ENCODE data around the gene SNORC. TPM values are rescaled to one million over a fixed set of nuclear protein-coding genes. Genes with fewer than 3 reads are reported as not detected.

The SNORC gene
- total RNA-seq, 2 experiments from 2014 or later: 2.1 to 2.4 TPM

DNA sequence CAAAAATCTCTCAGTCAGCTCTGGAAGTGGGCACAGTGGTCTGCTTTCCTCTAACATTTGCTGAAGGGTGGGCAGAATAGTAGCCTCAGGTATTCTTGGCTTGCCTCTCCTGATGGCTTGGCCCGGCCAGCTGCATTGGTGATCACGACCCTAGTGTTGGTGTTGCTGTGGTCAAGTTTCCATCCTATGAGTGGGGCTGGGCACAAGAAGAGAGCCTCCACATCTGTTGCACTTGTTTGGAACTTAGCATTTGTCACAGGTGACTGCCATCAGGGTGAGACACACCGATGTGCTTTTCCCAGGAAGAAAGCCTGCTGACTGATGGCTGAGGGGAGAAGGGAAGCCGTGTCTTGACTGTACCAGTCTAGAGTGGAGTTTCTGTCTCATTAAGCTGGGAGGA lies 33.1 kb upstream of the SNORC start:
- H3K4me1 Mint-ChIP-seq (ENCODE audit: low read depth): peaks cover 31% of the 10 kb centered on the region
- H3K36me3 Mint-ChIP-seq (ENCODE audit: low read depth): peaks cover 38% of the 10 kb centered on the region
- ChIA-PET POLR2A (no interaction called here), CTCF (interaction anchor here (0.9 to 2.8 kb wide), 4 partner anchors 10 to 34 kb away, joined by 3 to 12 read pairs (median 4); no protein-coding TSS in a partner anchor)
- no peak for ATAC-seq
- no peak overlapping the region for H3K4me3 Mint-ChIP-seq
- no peaks in the 10 kb centered on the region for H3K9me3 Mint-ChIP-seq
- no peaks in the 10 kb centered on the region for H3K27me3 Mint-ChIP-seq
- DNase-seq: no peak
- intact Hi-C loops (cut with micrococcal nuclease): no loop called here
- H3K27ac Mint-ChIP-seq: peak overlapping the region; percentile 79
- TF ChIP-seq, protein P1, sequence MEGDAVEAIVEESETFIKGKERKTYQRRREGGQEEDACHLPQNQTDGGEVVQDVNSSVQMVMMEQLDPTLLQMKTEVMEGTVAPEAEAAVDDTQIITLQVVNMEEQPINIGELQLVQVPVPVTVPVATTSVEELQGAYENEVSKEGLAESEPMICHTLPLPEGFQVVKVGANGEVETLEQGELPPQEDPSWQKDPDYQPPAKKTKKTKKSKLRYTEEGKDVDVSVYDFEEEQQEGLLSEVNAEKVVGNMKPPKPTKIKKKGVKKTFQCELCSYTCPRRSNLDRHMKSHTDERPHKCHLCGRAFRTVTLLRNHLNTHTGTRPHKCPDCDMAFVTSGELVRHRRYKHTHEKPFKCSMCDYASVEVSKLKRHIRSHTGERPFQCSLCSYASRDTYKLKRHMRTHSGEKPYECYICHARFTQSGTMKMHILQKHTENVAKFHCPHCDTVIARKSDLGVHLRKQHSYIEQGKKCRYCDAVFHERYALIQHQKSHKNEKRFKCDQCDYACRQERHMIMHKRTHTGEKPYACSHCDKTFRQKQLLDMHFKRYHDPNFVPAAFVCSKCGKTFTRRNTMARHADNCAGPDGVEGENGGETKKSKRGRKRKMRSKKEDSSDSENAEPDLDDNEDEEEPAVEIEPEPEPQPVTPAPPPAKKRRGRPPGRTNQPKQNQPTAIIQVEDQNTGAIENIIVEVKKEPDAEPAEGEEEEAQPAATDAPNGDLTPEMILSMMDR (IDR thresholded peaks at IDR 0.05): no peak

DNA sequence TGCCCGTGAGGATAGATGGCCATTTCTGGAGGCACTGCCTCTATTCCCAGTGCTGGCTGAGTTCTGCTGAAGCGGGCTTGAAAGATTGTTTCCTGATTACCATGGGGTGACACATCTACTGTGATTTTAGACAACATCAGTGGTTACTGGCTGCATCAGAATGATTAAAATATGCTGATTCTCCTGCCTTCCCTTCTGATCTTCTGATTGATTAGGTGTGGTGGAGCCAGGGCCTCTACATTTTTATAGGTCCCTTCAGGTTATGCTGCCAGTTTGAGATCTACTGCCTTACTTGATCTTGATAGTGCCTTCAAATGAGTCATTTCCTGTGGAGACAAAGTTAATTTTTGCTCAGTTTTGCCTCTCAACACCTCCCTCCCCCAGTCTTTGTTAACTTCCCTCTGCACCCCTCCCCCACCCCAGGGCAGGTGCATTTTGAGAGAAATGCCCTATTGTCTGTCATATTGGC lies 31.6 kb upstream of the SNORC start:
- Mint-ChIP-seq H3K36me3 (ENCODE audit: low read depth) (peaks cover 34% of the 10 kb centered on the region), H3K27me3 (no peaks in the 10 kb centered on the region), H3K4me1 (ENCODE audit: low read depth) (peaks cover 31% of the 10 kb centered on the region), H3K27ac (peak overlapping the region; percentile 83), H3K9me3 (no peaks in the 10 kb centered on the region), H3K4me3 (no peak overlapping the region)
- DNase-seq (peak; percentile 82), ATAC-seq (peak; percentile 96)
- intact Hi-C loops (cut with micrococcal nuclease): no loop called here
- CTCF ChIA-PET: interaction anchor here (0.6 to 2.8 kb wide), 3 partner anchors 14 to 423 kb away, joined by 3 to 12 read pairs (median 6); no protein-coding TSS in a partner anchor
- POLR2A ChIA-PET: no interaction called here
- TF ChIP-seq, protein P1 (IDR thresholded peaks at IDR 0.05): no peak

DNA sequence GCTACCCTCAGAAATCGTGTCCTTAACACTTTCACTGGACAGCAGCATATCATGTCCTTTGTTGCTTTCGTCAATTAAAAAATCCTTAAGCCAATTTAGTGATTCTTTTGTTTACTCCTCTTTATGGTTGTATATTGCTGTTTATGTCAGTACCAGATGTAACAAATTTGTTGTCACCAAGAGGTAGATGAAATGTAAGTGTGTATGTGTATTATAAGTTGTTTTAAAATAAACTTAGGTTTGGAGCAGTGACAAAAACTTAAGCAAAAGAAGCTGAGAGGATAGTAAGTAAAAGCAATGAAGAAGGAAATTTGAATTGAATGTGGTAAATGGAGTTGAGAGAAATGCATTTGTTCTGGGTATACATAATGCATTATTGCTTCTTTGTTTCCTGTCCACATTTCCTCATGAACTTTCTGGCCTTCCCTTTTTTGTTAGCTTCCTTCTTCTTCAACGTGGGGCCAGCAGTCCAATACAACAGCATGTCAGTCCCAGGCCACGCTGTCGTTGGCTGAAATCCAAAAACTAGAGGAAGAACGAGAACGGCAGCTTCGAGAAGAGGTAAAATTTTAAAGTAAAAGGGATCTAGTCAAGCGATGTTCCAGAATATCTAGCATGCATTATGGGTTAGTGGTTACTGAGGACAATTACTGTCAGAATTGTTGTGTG lies 30.5 kb upstream of the SNORC start:
- Mint-ChIP-seq H3K27ac (peak overlapping the region; percentile 83), H3K36me3 (ENCODE audit: low read depth) (peaks cover 35% of the 10 kb centered on the region)
- CTCF ChIA-PET: interaction anchor here (1.2 to 1.7 kb wide), 3 partner anchors 13 to 215 kb away, joined by 3 to 6 read pairs (median 5); no protein-coding TSS in a partner anchor

DNA sequence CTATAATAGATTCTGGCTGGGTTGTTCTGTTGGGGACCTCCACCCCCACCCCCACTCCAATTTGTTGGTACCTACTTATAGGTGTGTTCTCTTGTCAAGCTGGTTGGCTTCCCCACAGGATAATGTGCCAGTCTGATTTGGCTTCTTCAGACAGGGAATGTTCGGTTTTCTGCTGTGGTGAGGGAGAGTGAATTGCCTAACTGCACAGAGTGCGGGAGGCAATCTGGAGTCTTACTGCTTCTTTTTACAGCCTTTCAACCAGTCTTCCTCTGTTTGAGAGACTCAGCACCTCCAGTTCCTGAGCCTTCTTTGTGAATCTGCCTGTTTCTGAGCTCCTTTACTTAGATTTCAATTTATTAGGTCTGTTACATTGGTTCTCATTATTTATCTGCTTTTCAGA lies 27.4 kb upstream of the SNORC start:
- DNase-seq: no peak
- ChIA-PET CTCF (interaction anchor here (1.1 to 2.2 kb wide), 3 partner anchors 10 to 19 kb away, joined by 3 to 11 read pairs (median 9); no protein-coding TSS in a partner anchor), POLR2A (interaction anchor here (0.6 to 1.2 kb wide), 2 partner anchors 385 to 425 kb away, joined by 3 read pairs; no protein-coding TSS in a partner anchor)
- H3K27ac Mint-ChIP-seq: no peak overlapping the region
- intact Hi-C loops (cut with micrococcal nuclease): no loop called here
- H3K27me3 Mint-ChIP-seq: no peaks in the 10 kb centered on the region
- H3K4me1 Mint-ChIP-seq (ENCODE audit: low read depth): peaks cover 24% of the 10 kb centered on the region
- H3K4me3 Mint-ChIP-seq: no peak overlapping the region
- TF ChIP-seq, protein P1 (IDR thresholded peaks at IDR 0.05): no peak
- no peak for ATAC-seq
- no peaks in the 10 kb centered on the region for H3K9me3 Mint-ChIP-seq
- H3K36me3 Mint-ChIP-seq (ENCODE audit: low read depth): peaks cover 35% of the 10 kb centered on the region

More for the DNA sequence above, 30.5 kb upstream of the SNORC start:
- H3K4me1 Mint-ChIP-seq (ENCODE audit: low read depth): peaks cover 31% of the 10 kb centered on the region
- H3K9me3 Mint-ChIP-seq: no peaks in the 10 kb centered on the region
- no peak overlapping the region for H3K4me3 Mint-ChIP-seq
- DNase-seq (no peak), ATAC-seq (no peak)
- TF ChIP-seq, protein P1 (IDR thresholded peaks at IDR 0.05): no peak
- no peaks in the 10 kb centered on the region for H3K27me3 Mint-ChIP-seq
- POLR2A ChIA-PET: interaction anchor here (0.8 kb wide), 1 partner anchor 302 kb away, joined by 3 read pairs; no protein-coding TSS in a partner anchor
- intact Hi-C loops (cut with micrococcal nuclease): no loop called here

DNA sequence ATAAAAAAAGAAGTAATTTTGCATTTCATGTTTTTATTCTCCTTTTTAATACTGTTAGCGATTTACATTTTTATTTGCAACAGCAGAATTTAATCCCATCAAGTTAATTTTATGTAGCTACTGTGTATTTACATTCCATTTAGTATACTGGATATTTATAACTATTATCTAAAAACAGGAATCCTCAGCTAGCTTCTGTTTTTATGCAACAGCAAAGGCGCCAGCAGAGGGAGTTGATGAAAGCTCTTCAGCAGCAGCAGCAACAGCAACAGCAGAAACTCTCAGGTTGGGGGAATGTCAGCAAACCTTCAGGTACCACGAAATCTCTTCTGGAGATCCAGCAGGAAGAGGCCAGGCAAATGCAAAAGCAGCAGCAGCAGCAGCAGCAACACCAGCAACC lies 26.2 kb upstream of the SNORC start:
- no peaks in the 10 kb centered on the region for H3K27me3 Mint-ChIP-seq
- no peak overlapping the region for H3K4me3 Mint-ChIP-seq
- H3K9me3 Mint-ChIP-seq: no peaks in the 10 kb centered on the region
- TF ChIP-seq, protein P1 (IDR thresholded peaks at IDR 0.05): no peak
- no peak for DNase-seq
- H3K4me1 Mint-ChIP-seq (ENCODE audit: low read depth): peaks cover 13% of the 10 kb centered on the region
- peaks cover 40% of the 10 kb centered on the region for H3K36me3 Mint-ChIP-seq (ENCODE audit: low read depth)
- H3K27ac Mint-ChIP-seq: no peak overlapping the region
- intact Hi-C loops (cut with micrococcal nuclease): no loop called here
- POLR2A ChIA-PET: no interaction called here
- CTCF ChIA-PET: interaction anchor here (2.2 kb wide), 1 partner anchor 9 kb away, joined by 9 read pairs; no protein-coding TSS in a partner anchor
- no peak for ATAC-seq

All from activated CD8-positive, alpha-beta T cell treated with anti-CD3 and anti-CD28 coated beads for 36 hours (primary cell).